ENCODE data around the gene RASEF.

GRCh38 chr9:82981552-82981951 lies 81.4 kb downstream of the RASEF start:
- no peak for TF ChIP-seq CTCF (IDR thresholded peaks at IDR 0.05)
- TF ChIP-seq POLR2A (IDR thresholded peaks at IDR 0.05) = no peak
- no peak for TF ChIP-seq POLR2AphosphoS5 (IDR thresholded peaks at IDR 0.05; ENCODE audit: insufficient read depth in 1 of 2, low read depth in 1 of 2)
